ENCODE data around the gene MAN1C1.

The MAN1C1 gene

DNA sequence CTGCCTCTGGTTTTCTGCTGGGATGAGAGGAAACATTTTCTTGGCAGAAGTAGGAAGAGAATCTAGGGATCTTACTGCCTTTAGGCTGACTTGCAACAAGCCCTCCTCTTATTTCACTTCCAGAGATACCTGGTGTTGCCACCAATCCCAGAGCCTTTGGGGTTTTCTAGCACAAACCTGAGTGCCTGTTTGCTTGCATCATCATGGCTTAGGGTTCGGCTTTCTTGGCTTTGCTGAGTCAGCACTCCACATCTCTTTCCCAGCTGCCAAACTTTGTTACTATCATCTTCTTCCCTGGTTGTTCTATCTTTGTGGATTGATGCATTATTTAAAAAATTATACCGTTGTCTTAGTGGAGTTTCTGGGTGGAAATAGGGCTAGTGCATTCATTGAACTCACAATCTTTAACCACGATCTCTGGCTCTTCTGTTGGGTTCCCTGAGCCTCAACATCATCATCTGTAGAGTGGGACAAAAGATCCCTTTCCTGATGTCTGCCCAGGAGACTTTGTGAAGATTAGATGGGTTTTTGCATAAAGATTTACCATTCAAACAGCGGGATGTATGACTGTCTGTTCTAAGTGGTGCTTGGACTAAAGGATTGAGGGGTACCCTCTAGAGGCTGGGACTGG is 106.8 kb downstream of the MAN1C1 start:
- H3K36me3 ChIP-seq (ENCODE audit: control insufficient read depth, insufficient read depth, low read length): no peaks in the 10 kb centered on the region
- DNase-seq (ENCODE audit: extremely low read depth, insufficient read length): no peak
- TF ChIP-seq, protein P1, sequence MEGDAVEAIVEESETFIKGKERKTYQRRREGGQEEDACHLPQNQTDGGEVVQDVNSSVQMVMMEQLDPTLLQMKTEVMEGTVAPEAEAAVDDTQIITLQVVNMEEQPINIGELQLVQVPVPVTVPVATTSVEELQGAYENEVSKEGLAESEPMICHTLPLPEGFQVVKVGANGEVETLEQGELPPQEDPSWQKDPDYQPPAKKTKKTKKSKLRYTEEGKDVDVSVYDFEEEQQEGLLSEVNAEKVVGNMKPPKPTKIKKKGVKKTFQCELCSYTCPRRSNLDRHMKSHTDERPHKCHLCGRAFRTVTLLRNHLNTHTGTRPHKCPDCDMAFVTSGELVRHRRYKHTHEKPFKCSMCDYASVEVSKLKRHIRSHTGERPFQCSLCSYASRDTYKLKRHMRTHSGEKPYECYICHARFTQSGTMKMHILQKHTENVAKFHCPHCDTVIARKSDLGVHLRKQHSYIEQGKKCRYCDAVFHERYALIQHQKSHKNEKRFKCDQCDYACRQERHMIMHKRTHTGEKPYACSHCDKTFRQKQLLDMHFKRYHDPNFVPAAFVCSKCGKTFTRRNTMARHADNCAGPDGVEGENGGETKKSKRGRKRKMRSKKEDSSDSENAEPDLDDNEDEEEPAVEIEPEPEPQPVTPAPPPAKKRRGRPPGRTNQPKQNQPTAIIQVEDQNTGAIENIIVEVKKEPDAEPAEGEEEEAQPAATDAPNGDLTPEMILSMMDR (IDR thresholded peaks at IDR 0.05; ENCODE audit: insufficient read depth, low read length, poor library complexity, severe bottlenecking): no peak
- H3K4me3 ChIP-seq (replicated peaks; ENCODE audit: low read depth, low read length): no peak overlapping the region
- no peaks in the 10 kb centered on the region; the same call in 1 of the 2 replicates for H3K27me3 ChIP-seq (replicated peaks; ENCODE audit: control insufficient read depth, insufficient read depth, low read length)

GRCh38 chr1:25724201-25724600 is 107.6 kb downstream of the MAN1C1 start:
- no peak overlapping the region for H3K4me3 ChIP-seq (replicated peaks; ENCODE audit: low read depth, low read length)
- TF ChIP-seq, protein P1 (IDR thresholded peaks at IDR 0.05; ENCODE audit: insufficient read depth, low read length, poor library complexity, severe bottlenecking): no peak
- no peak for DNase-seq (ENCODE audit: extremely low read depth, insufficient read length)
- no peaks in the 10 kb centered on the region for H3K36me3 ChIP-seq (ENCODE audit: control insufficient read depth, insufficient read depth, low read length)
- no peaks in the 10 kb centered on the region; the same call in 1 of the 2 replicates for H3K27me3 ChIP-seq (replicated peaks; ENCODE audit: control insufficient read depth, insufficient read depth, low read length)

GRCh38 chr1:25724966-25725365 is 108.4 kb downstream of the MAN1C1 start:
- H3K27me3 ChIP-seq (replicated peaks; ENCODE audit: control insufficient read depth, insufficient read depth, low read length): no peaks in the 10 kb centered on the region; the same call in none of the 2 replicates
- DNase-seq (ENCODE audit: extremely low read depth, insufficient read length): no peak
- H3K4me3 ChIP-seq (replicated peaks; ENCODE audit: low read depth, low read length): no peak overlapping the region
- TF ChIP-seq, protein P1 (IDR thresholded peaks at IDR 0.05; ENCODE audit: insufficient read depth, low read length, poor library complexity, severe bottlenecking): no peak
- no peaks in the 10 kb centered on the region for H3K36me3 ChIP-seq (ENCODE audit: control insufficient read depth, insufficient read depth, low read length)

DNA sequence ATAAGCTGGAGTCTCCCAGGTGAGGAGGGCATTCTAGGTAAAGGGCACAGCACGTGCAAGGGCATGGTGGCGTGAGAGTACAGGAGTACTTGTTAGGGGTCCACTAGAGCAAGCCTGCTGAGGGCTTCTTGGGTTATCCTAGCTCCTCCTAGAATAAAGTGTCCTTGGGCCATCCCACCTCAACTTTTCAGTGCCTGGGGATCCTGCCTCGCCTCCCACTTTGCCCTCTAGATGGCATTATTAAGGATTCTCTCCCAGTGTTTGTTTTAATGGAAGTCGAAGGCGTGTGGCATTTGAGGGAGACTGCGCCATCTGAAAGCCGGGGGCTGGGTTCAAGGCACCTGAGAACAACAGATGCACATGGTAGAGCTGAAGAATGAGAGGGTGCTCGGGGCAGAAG is 108.9 kb downstream of the MAN1C1 start:
- Histone ChIP-seq H3K27me3 (replicated peaks; ENCODE audit: control insufficient read depth, insufficient read depth, low read length) (no peaks in the 10 kb centered on the region; the same call in none of the 2 replicates), H3K36me3 (ENCODE audit: control insufficient read depth, insufficient read depth, low read length) (no peaks in the 10 kb centered on the region), H3K4me3 (replicated peaks; ENCODE audit: low read depth, low read length) (no peak overlapping the region)
- TF ChIP-seq, protein P1 (IDR thresholded peaks at IDR 0.05; ENCODE audit: insufficient read depth, low read length, poor library complexity, severe bottlenecking): no peak
- DNase-seq (ENCODE audit: extremely low read depth, insufficient read length): no peak

DNA sequence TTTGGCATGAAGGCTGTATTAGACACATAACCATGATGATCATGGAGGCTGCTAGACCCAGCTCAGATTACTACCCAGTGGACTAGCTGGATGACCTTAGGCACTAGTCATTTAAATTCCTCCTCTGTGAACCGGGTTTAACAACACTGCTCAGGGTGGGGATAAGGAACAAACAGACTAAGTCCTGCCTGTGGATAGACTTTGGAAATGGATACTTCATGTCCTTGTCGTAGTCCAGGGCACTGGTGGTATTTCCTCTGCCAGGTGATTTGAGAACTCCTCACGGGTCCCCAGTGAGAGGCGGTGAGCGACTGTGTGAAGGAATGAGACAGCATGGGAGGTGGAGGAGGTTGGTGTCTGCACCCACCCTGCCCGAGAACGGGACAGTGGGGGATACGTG is 110.5 kb downstream of the MAN1C1 start:
- Histone ChIP-seq H3K4me3 (replicated peaks; ENCODE audit: low read depth, low read length) (no peak overlapping the region), H3K27me3 (replicated peaks; ENCODE audit: control insufficient read depth, insufficient read depth, low read length) (no peaks in the 10 kb centered on the region; the same call in none of the 2 replicates), H3K36me3 (ENCODE audit: control insufficient read depth, insufficient read depth, low read length) (no peaks in the 10 kb centered on the region)
- TF ChIP-seq, protein P1 (IDR thresholded peaks at IDR 0.05; ENCODE audit: insufficient read depth, low read length, poor library complexity, severe bottlenecking): no peak
- no peak for DNase-seq (ENCODE audit: extremely low read depth, insufficient read length)

Data from GM06990 (cell line).